IMR-90 (cell line): ENCODE measurements around the gene OAF. TPM values are rescaled to one million over a fixed set of nuclear protein-coding genes. Genes with fewer than 3 reads are reported as not detected.

Experiments
- ATAC-seq: fragments of 200-7000 bp; cut with Tn5 transposase; 2 replicates; pipeline ENCODE4 v1.9.1; 2020; ENCODE audit warnings: low read depth, mild to moderate bottlenecking, moderate library complexity
- BruUV-seq: library from RNA; stranded (reverse); fragments of 400-500 nt; replicated peaks from 2 replicates; lab custom pipeline; 2021; lab: Mats Ljungman, UMichigan
- CTCF ChIA-PET: fragments of 300-600 bp; formaldehyde crosslinking; extraction: SDS; loops from one replicate; lab custom pipeline; 2021; ENCODE audit warnings: antibody characterized with exemption; lab: Yijun Ruan, JAX
- POLR2A ChIA-PET: fragments of 300-600 bp; sonication (Branson Sonifier 250); formaldehyde crosslinking; loops from one replicate; lab custom pipeline; 2022; ENCODE audit warnings: antibody characterized with exemption; ENCODE audit not compliant: unreplicated experiment; lab: Charles Lee
- DNase-seq: peaks from one replicate; pipeline ENCODE4 v3.0.0; 2013
- H2AFZ ChIP-seq: replicated peaks from 2 replicates; pipeline ENCODE3; 2013; ENCODE audit warnings: low read length, mild to moderate bottlenecking; ENCODE audit not compliant: poor library complexity
- H2AK5ac ChIP-seq: 2 replicates; pipeline ENCODE4 v1.6.1; 2013; ENCODE audit warnings: low read depth, low read length, inconsistent platforms
- H2AK9ac ChIP-seq: replicated peaks from 2 replicates; pipeline ENCODE3; 2013; ENCODE audit warnings: mild to moderate bottlenecking, low read depth, low read length, moderate library complexity; ENCODE audit not compliant: poor library complexity
- H2BK120ac ChIP-seq: 2 replicates; pipeline ENCODE4 v1.6.1; 2013; ENCODE audit warnings: low read depth, low read length, inconsistent platforms
- H2BK15ac ChIP-seq: 3 replicates; pipeline ENCODE4 v1.6.1; 2013; ENCODE audit warnings: low read depth, low read length, inconsistent platforms
- H2BK20ac ChIP-seq: 2 replicates; pipeline ENCODE4 v1.6.1; 2013; ENCODE audit warnings: low read depth, mild to moderate bottlenecking, inconsistent platforms, low read length, moderate library complexity
- H2BK5ac ChIP-seq: 2 replicates; pipeline ENCODE4 v1.6.1; 2013; ENCODE audit warnings: mild to moderate bottlenecking, low read depth, low read length, inconsistent platforms; ENCODE audit not compliant: poor library complexity, severe bottlenecking
- H3K14ac ChIP-seq: replicated peaks from 2 replicates; pipeline ENCODE4 v1.6.1; 2013; ENCODE audit warnings: low read depth, low read length, inconsistent platforms
- H3K18ac ChIP-seq: 2 replicates; pipeline ENCODE4 v1.6.1; 2013; ENCODE audit warnings: low read depth, low read length, control low read depth
- H3K23ac ChIP-seq: 2 replicates; pipeline ENCODE4 v1.6.1; 2013; ENCODE audit warnings: low read depth, low read length, inconsistent platforms
- H3K27ac ChIP-seq: 2 replicates; pipeline ENCODE4 v1.5.1; 2013; ENCODE audit warnings: mild to moderate bottlenecking, control low read depth, low read length; ENCODE audit not compliant: insufficient read depth
- H3K27me3 ChIP-seq: 2 replicates; pipeline ENCODE4 v1.6.1; 2013; ENCODE audit warnings: low read length; ENCODE audit not compliant: control insufficient read depth, insufficient read depth
- H3K36me3 ChIP-seq: 2 replicates; pipeline ENCODE4 v1.6.1; 2013; ENCODE audit warnings: low read length, mixed read lengths; ENCODE audit not compliant: control insufficient read depth, insufficient read depth
- H3K4ac ChIP-seq: 2 replicates; pipeline ENCODE4 v1.6.1; 2013; ENCODE audit warnings: low read depth, low read length, inconsistent platforms
- H3K4me1 ChIP-seq: 2 replicates; pipeline ENCODE4 v1.6.1; 2013; ENCODE audit warnings: low read length, mixed read lengths; ENCODE audit not compliant: control insufficient read depth, insufficient read depth
- H3K4me2 ChIP-seq: 2 replicates; pipeline ENCODE4 v1.6.1; 2013; ENCODE audit warnings: low read depth, mild to moderate bottlenecking, control low read depth, low read length, moderate library complexity
- H3K4me3 ChIP-seq: 2 replicates; pipeline ENCODE4 v1.5.1; 2013; ENCODE audit warnings: low read depth, mild to moderate bottlenecking, control low read depth, low read length, moderate library complexity; ENCODE audit not compliant: insufficient read depth
- H3K56ac ChIP-seq: 2 replicates; pipeline ENCODE4 v1.6.1; 2013; ENCODE audit warnings: low read length, inconsistent platforms; ENCODE audit not compliant: insufficient read depth; ENCODE audit errors: extremely low read depth
- H3K79me1 ChIP-seq, 2 experiments: 2 replicates each; pipeline ENCODE4 v1.6.1; 2013; ENCODE audit warnings: low read length in 2 of 2, inconsistent platforms in 1 of 2, low read depth in 1 of 2
- H3K9ac ChIP-seq: 2 replicates; pipeline ENCODE4 v1.6.1; 2013; ENCODE audit warnings: low read depth, low read length, control low read depth
- H3K9me1 ChIP-seq: 2 replicates; pipeline ENCODE4 v1.6.1; 2013; ENCODE audit warnings: low read length, inconsistent platforms; ENCODE audit not compliant: insufficient read depth
- H3K9me3 ChIP-seq: 2 replicates; pipeline ENCODE4 v1.6.1; 2013; ENCODE audit warnings: low read length; ENCODE audit not compliant: control insufficient read depth, insufficient read depth
- H4K20me1 ChIP-seq: 2 replicates; pipeline ENCODE4 v1.6.1; 2013; ENCODE audit warnings: low read length, inconsistent platforms; ENCODE audit not compliant: insufficient read depth
- H4K5ac ChIP-seq: 2 replicates; pipeline ENCODE4 v1.6.1; 2013; ENCODE audit warnings: mild to moderate bottlenecking, low read depth, low read length, control low read depth
- H4K8ac ChIP-seq, 2 experiments: 2 replicates each; pipeline ENCODE4 v1.6.1; 2013; ENCODE audit warnings: low read depth in 2 of 2, low read length in 2 of 2, control low read depth in 1 of 2, inconsistent platforms in 1 of 2
- H4K91ac ChIP-seq: 2 replicates; pipeline ENCODE4 v1.6.1; 2013; ENCODE audit warnings: low read depth, low read length, inconsistent platforms; ENCODE audit not compliant: insufficient read depth
- RAD21 ChIP-seq: IDR thresholded peaks from 2 replicates; pipeline ENCODE4 v1.6.1; 2012; ENCODE audit warnings: low read length, improper control_type of control experiment
- WGBS, 2 experiments: methylation state at CpG; one replicate each; pipeline versions ENCODE4 v1.1.5 to v1.1.7; 2013; ENCODE audit warnings: missing lambda C conversion rate in 2 of 2; ENCODE audit not compliant: insufficient read length in 1 of 2; ENCODE audit errors: extremely low coverage in 2 of 2; 5-methylcytosine and 5-hydroxymethylcytosine counted together
- dilution Hi-C: fragments of 300-500 bp; cut with HindIII; formaldehyde crosslinking; loops from one replicate; pipeline ENCODE4 v1.14.3; 2018; ENCODE audit warnings: low sequenced_read_pairs; ENCODE audit not compliant: unreplicated experiment
- in situ Hi-C: fragments of 300-500 bp; cut with MboI; formaldehyde crosslinking; loops from 3 replicates; pipeline ENCODE4 v1.14.3; 2019; ENCODE audit warnings: low sequenced_read_pairs, inconsistent platforms, mixed read lengths
- intact Hi-C: fragments of 100-400 bp; cut with micrococcal nuclease; formaldehyde crosslinking; loops from 2 replicates; pipeline ENCODE4 v1.10.0; 2022
- polyA plus RNA-seq, 3 experiments: library from polyadenylated mRNA; depleted of rRNA; stranded (reverse); fragments of >200 nt; gene quantifications; 2 replicates each; pipeline ENCODE4 v1.2.3, GENCODE V29; 2012; ENCODE audit warnings: low replicate concordance in 1 of 3
- total RNA-seq: library from RNA; depleted of rRNA; stranded (reverse); fragments of >200 nt; gene quantifications from 2 replicates; pipeline ENCODE4 v1.2.3, GENCODE V29; 2012
- TF ChIP-seq, protein P1 (sequence below): fragments of 150-350 bp; IDR thresholded peaks from 2 replicates; pipeline ENCODE4 v1.6.1; 2016; ENCODE audit warnings: low read depth, mild to moderate bottlenecking, low read length, moderate library complexity, borderline replicate concordance

Gene OAF
- total and polyA plus RNA-seq, 2 of the 4 experiments (the other 2 are of a cell fraction) = 9.9 to 42.0 TPM

DNA sequence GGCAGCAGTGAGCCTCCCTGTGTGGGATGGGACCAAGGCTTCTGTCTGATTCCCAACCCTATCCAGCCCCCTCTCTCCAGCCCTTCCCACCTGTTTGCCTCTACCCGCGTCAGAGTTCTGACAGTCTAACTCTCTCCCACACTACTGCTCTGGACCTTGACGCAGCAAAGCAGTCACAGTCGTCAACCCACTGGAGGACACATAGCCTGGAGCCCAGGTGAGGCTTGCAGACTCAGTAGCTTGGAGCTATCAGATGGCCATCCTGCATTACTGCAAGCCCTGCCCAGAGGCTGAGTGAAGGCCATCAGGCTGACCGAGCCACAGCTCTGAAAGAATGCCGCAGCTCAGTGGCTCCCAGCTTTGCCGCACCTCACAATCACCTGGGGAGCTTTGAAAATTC, 3.7 kb downstream of the OAF start:
- Histone ChIP-seq H3K9me1 (peaks cover 33% of the 10 kb centered on the region), H2BK120ac (no peak overlapping the region), H3K4ac (no peak overlapping the region), H3K23ac (no peak overlapping the region), H3K18ac (no peak overlapping the region), H3K4me2 (no peak overlapping the region), H4K20me1 (peaks cover 8% of the 10 kb centered on the region; the same call in 1 of the 2 replicates), H3K4me1 (peaks cover 35% of the 10 kb centered on the region), H2BK5ac (no peak overlapping the region), H3K9ac (no peak overlapping the region), H2AFZ (no peak overlapping the region), H4K8ac (no peak overlapping the region), H2AK9ac (no peak overlapping the region), H3K36me3 (no peaks in the 10 kb centered on the region), H2AK5ac (peak overlapping the region; percentile 32; the same call in 1 of the 2 replicates), H3K56ac (no peak overlapping the region), H3K4me3 (no peak overlapping the region), H3K79me1 (peaks cover 20 to 80% of the 10 kb centered on the region in 2 experiments), H4K91ac (no peak overlapping the region), H3K27me3 (no peaks in the 10 kb centered on the region), H3K14ac (no peak overlapping the region), H3K27ac (no peak overlapping the region), H2BK20ac (no peak overlapping the region), H2BK15ac (no peak overlapping the region), H4K5ac (no peak overlapping the region), H3K9me3 (no peaks in the 10 kb centered on the region)
- no TSS peak for BruUV-seq
- ATAC-seq (no peak), DNase-seq (no peak)
- POLR2A ChIA-PET = no interaction called here
- dilution Hi-C loops (no loop called here), intact Hi-C loops (loop anchor here (5.0 kb wide), 2 partner anchors 42 to 487 kb away; partner anchors contain the start of gene NECTIN1), in situ Hi-C loops (no loop called here)
- 96% methylated on average over 4 of the region's 7 CpGs; no CpG with 5 or more reads in 1 of the 2 experiments for WGBS, 2 experiments
- CTCF ChIA-PET = interaction anchor here (1.5 kb wide), 1 partner anchor 13 kb away, joined by 4 read pairs; no protein-coding TSS in a partner anchor
- TF ChIP-seq RAD21 = no peak
- TF ChIP-seq, protein P1, sequence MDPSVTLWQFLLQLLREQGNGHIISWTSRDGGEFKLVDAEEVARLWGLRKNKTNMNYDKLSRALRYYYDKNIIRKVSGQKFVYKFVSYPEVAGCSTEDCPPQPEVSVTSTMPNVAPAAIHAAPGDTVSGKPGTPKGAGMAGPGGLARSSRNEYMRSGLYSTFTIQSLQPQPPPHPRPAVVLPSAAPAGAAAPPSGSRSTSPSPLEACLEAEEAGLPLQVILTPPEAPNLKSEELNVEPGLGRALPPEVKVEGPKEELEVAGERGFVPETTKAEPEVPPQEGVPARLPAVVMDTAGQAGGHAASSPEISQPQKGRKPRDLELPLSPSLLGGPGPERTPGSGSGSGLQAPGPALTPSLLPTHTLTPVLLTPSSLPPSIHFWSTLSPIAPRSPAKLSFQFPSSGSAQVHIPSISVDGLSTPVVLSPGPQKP = no peak
